ENCODE data around the gene FTO. TPM values are rescaled to one million over a fixed set of nuclear protein-coding genes. Genes with fewer than 3 reads are reported as not detected.

Gene FTO
- total RNA-seq, 1 donor from 2014 or later, result 110 TPM

DNA sequence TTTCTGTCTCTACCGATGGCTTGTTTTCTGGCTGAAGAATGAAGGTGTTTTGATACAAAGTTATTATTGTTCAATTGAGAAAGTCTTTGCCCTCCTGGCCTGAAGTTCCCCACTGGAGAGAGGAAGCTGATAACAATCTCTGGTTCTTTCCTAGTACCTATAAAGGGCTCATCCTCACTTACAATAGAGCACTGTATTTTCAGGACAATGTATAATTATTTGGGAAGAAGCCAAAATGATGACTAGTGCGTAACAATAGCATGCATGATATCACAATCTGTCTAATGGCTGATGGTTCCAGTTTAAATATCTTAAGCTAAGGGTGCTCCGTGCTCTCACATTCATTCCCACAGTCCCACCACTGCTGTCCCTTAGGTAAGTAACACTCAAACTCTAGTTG, 351.9 kb downstream of the FTO start:
- no peaks in the 10 kb centered on the region for H3K27me3 Mint-ChIP-seq (ENCODE audit: insufficient read depth, low read depth)
- H3K9me3 Mint-ChIP-seq, result no peaks in the 10 kb centered on the region
- no peak for DNase-seq (ENCODE audit: low spot score)
- Histone ChIP-seq H3K4me3 (no peak overlapping the region), H3K79me2 (ENCODE audit: low read depth) (no peaks in the 10 kb centered on the region), H3K27me3 (no peaks in the 10 kb centered on the region), H3F3A (ENCODE audit: low read depth) (peaks cover 8% of the 10 kb centered on the region), H3K36me3 (no peaks in the 10 kb centered on the region), H2AFZ (replicated peaks) (no peak overlapping the region), H3K9ac (no peak overlapping the region), H3K27ac (no peak overlapping the region), H3K4me2 (no peak overlapping the region), H3K9me3 (ENCODE audit: low read depth) (no peaks in the 10 kb centered on the region), H3K4me1 (peaks cover 31% of the 10 kb centered on the region), H4K20me1 (ENCODE audit: low read depth) (no peaks in the 10 kb centered on the region)
- no peak overlapping the region for H3K27ac Mint-ChIP-seq
- TF ChIP-seq EZH2phosphoT487 (IDR thresholded peaks at IDR 0.05), result no peak
- TF ChIP-seq, protein P1, sequence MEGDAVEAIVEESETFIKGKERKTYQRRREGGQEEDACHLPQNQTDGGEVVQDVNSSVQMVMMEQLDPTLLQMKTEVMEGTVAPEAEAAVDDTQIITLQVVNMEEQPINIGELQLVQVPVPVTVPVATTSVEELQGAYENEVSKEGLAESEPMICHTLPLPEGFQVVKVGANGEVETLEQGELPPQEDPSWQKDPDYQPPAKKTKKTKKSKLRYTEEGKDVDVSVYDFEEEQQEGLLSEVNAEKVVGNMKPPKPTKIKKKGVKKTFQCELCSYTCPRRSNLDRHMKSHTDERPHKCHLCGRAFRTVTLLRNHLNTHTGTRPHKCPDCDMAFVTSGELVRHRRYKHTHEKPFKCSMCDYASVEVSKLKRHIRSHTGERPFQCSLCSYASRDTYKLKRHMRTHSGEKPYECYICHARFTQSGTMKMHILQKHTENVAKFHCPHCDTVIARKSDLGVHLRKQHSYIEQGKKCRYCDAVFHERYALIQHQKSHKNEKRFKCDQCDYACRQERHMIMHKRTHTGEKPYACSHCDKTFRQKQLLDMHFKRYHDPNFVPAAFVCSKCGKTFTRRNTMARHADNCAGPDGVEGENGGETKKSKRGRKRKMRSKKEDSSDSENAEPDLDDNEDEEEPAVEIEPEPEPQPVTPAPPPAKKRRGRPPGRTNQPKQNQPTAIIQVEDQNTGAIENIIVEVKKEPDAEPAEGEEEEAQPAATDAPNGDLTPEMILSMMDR (IDR thresholded peaks at IDR 0.05), result no peak
- TF ChIP-seq EZH2 (IDR thresholded peaks at IDR 0.05), result no peak
- no peak overlapping the region for H3K4me3 Mint-ChIP-seq
- peaks cover 24% of the 10 kb centered on the region for H3K4me1 Mint-ChIP-seq
- H3K36me3 Mint-ChIP-seq, result peaks cover 6% of the 10 kb centered on the region

DNA sequence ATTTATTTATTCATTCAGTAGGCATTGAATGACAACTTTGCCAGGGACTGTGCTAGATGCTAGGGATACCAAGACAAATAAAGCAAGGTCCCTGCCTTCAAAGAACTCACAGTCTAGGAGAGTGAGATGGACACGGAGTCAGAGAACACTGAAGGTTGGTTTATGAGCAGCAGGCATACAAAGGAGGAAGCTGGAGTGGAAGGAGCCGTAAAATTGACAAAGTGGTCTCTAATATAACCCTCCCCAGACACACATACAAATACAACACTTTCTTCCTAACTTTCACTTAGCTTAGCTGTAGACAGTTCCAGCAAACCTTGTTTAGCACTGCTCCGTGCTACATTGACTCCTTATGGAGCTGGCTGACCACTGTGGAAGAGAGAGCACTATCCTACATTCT, 353.0 kb downstream of the FTO start:
- no peaks in the 10 kb centered on the region for H3K27me3 Mint-ChIP-seq (ENCODE audit: insufficient read depth, low read depth)
- Histone ChIP-seq H3K4me3 (no peak overlapping the region), H3K27ac (no peak overlapping the region), H4K20me1 (ENCODE audit: low read depth) (no peaks in the 10 kb centered on the region), H3K4me2 (no peak overlapping the region), H3K79me2 (ENCODE audit: low read depth) (no peaks in the 10 kb centered on the region), H3K27me3 (no peaks in the 10 kb centered on the region), H3K9ac (no peak overlapping the region), H3K4me1 (peaks cover 28% of the 10 kb centered on the region), H3K9me3 (ENCODE audit: low read depth) (no peaks in the 10 kb centered on the region), H2AFZ (replicated peaks) (no peak overlapping the region), H3K36me3 (no peaks in the 10 kb centered on the region), H3F3A (ENCODE audit: low read depth) (peaks cover 8% of the 10 kb centered on the region)
- H3K4me1 Mint-ChIP-seq, result peaks cover 18% of the 10 kb centered on the region
- no peak overlapping the region for H3K4me3 Mint-ChIP-seq
- H3K27ac Mint-ChIP-seq, result no peak overlapping the region
- no peak for DNase-seq (ENCODE audit: low spot score)
- H3K9me3 Mint-ChIP-seq, result no peaks in the 10 kb centered on the region
- TF ChIP-seq, protein P1 (IDR thresholded peaks at IDR 0.05), result no peak
- no peak for TF ChIP-seq EZH2 (IDR thresholded peaks at IDR 0.05)
- TF ChIP-seq EZH2phosphoT487 (IDR thresholded peaks at IDR 0.05), result no peak
- H3K36me3 Mint-ChIP-seq, result peaks cover 6% of the 10 kb centered on the region

DNA sequence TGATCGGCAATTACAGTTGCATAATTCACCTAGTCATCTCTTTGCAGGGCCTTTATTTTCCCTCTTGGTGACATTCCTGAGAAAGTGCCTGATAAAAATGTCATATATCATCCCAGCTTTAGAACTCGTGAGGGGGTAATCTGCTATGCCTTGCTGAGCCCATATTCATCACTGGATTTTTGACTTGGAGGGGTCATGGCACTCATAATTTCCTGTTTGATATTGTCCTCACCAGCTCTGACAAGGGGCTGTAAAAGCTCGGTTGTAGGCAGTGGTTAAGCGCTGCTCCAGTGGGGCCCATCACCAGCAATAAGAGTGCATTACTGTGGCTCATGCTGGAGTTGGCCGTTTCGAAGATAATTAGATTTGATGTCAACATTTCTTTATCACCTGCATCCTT, 355.4 kb downstream of the FTO start:
- Histone ChIP-seq H3K79me2 (ENCODE audit: low read depth) (no peaks in the 10 kb centered on the region), H3K27ac (no peak overlapping the region), H3K4me2 (no peak overlapping the region), H3K4me1 (peaks cover 25% of the 10 kb centered on the region), H4K20me1 (ENCODE audit: low read depth) (no peaks in the 10 kb centered on the region), H3K27me3 (no peaks in the 10 kb centered on the region), H3K9me3 (ENCODE audit: low read depth) (no peaks in the 10 kb centered on the region), H3K36me3 (no peaks in the 10 kb centered on the region), H3F3A (ENCODE audit: low read depth) (peaks cover under 1% of the 10 kb centered on the region), H3K4me3 (no peak overlapping the region), H2AFZ (replicated peaks) (no peak overlapping the region), H3K9ac (no peak overlapping the region)
- H3K27me3 Mint-ChIP-seq (ENCODE audit: insufficient read depth, low read depth), result no peaks in the 10 kb centered on the region
- DNase-seq (ENCODE audit: low spot score), result no peak
- H3K36me3 Mint-ChIP-seq, result peaks cover 4% of the 10 kb centered on the region
- H3K4me1 Mint-ChIP-seq, result peaks cover 30% of the 10 kb centered on the region
- no peak for TF ChIP-seq EZH2phosphoT487 (IDR thresholded peaks at IDR 0.05)
- TF ChIP-seq, protein P1 (IDR thresholded peaks at IDR 0.05), result no peak
- no peak for TF ChIP-seq EZH2 (IDR thresholded peaks at IDR 0.05)
- H3K4me3 Mint-ChIP-seq, result no peak overlapping the region
- H3K9me3 Mint-ChIP-seq, result no peaks in the 10 kb centered on the region
- H3K27ac Mint-ChIP-seq, result no peak overlapping the region
